GM12878 (cell line): Measurements from ENCODE around the gene NECAB3. TPM values are rescaled to one million over a fixed set of nuclear protein-coding genes. Genes with fewer than 3 reads are reported as not detected.

ENCODE experiments used
- BRCA1 ChIP-seq: IDR thresholded peaks from 2 replicates; pipeline ENCODE4 v1.6.1; 2011; ENCODE audit warnings: low read depth, low read length, improper control_type of control experiment
- CHD2 ChIP-seq: IDR thresholded peaks from 2 replicates; pipeline ENCODE4 v1.6.1; 2011; ENCODE audit warnings: low read depth, low read length, improper control_type of control experiment, borderline replicate concordance
- IRF4 ChIP-seq: IDR thresholded peaks from 2 replicates; pipeline ENCODE4 v1.6.1; 2011; ENCODE audit warnings: low read depth, low read length
- MXI1 ChIP-seq: fragments of 150-350 bp; IDR thresholded peaks from 2 replicates; pipeline ENCODE4 v1.6.1; 2011; ENCODE audit warnings: low read depth, mild to moderate bottlenecking, inconsistent platforms, low read length, improper control_type of control experiment
- NRF1 ChIP-seq: conservative IDR thresholded peaks from 2 replicates; pipeline ENCODE4 v1.6.1; 2011; ENCODE audit warnings: mild to moderate bottlenecking, low read depth, low read length, improper control_type of control experiment
- PAX8 ChIP-seq: fragments of 450-650 bp; IDR thresholded peaks from 2 replicates; pipeline ENCODE4 v1.6.1; 2017; ENCODE audit warnings: mild to moderate bottlenecking, moderate library complexity
- RFX5 ChIP-seq: IDR thresholded peaks from 2 replicates; pipeline ENCODE4 v1.6.1; 2011; ENCODE audit warnings: low read depth, low read length, improper control_type of control experiment
- SIN3A ChIP-seq: IDR thresholded peaks from 2 replicates; pipeline ENCODE4 v1.6.1; 2012; ENCODE audit warnings: low read depth, low read length, improper control_type of control experiment
- SMAD5 ChIP-seq: IDR thresholded peaks from 2 replicates; pipeline ENCODE4 v1.6.1; 2016; ENCODE audit warnings: antibody characterized with exemption, low read depth
- SPI1 ChIP-seq: IDR thresholded peaks from 2 replicates; pipeline ENCODE4 v1.6.1; 2011; ENCODE audit warnings: low read depth, mild to moderate bottlenecking, low read length, moderate library complexity, borderline replicate concordance; ENCODE audit not compliant: insufficient read depth
- SUZ12 ChIP-seq: fragments of 200-600 bp; sonication (generic); IDR thresholded peaks from one replicate; pipeline ENCODE4 v1.6.1; 2018; ENCODE audit warnings: antibody characterized with exemption, mild to moderate bottlenecking; ENCODE audit not compliant: unreplicated experiment
- TAF1 ChIP-seq: IDR thresholded peaks from 2 replicates; pipeline ENCODE4 v1.6.1; 2011; ENCODE audit warnings: mild to moderate bottlenecking, low read depth, low read length, borderline replicate concordance
- TCF12 ChIP-seq: IDR thresholded peaks from 2 replicates; pipeline ENCODE4 v1.6.1; 2011; ENCODE audit warnings: low read depth, mild to moderate bottlenecking, low read length
- ZNF207 ChIP-seq: fragments of 450-650 bp; IDR thresholded peaks from 2 replicates; pipeline ENCODE4 v1.6.1; 2014; ENCODE audit warnings: antibody characterized with exemption, mild to moderate bottlenecking, borderline replicate concordance
- polyA plus RNA-seq, 11 experiments: library from polyadenylated mRNA; depleted of rRNA in 4 of 11; unstranded in 6 of 11; stranded (reverse) in 5 of 11; fragments of >200 nt; fragmentation: Nextera tagmentation in 4 of 11; fragmentation: Illumina TruSeq in 1 of 11; extraction: Ambion mirVana in 4 of 11; extraction: Trizol in 1 of 11; gene quantifications; 1 replicate in 1 of 11; 2 replicates in 10 of 11; pipeline versions ENCODE4 v1.2.1 to v1.2.3, GENCODE V29; 2011 to 2016; ENCODE audit warnings: inconsistent platforms in 2 of 11, missing spikeins in 2 of 11, low read depth in 1 of 11
- total RNA-seq, 4 experiments: library from RNA; depleted of rRNA in 3 of 4; stranded (reverse); fragments of >200 nt in 3 of 4; fragmentation: Illumina TruSeq in 1 of 4; extraction: Trizol in 1 of 4; gene quantifications; 2 replicates each; pipeline versions ENCODE4 v1.2.1 to v1.2.3, GENCODE V29; 2013 to 2021
- TF ChIP-seq, protein P1 (sequence below): fragments of 450-650 bp; formaldehyde crosslinking; IDR thresholded peaks from 2 replicates; pipeline ENCODE4 v1.5.0; 2022; ENCODE audit warnings: mild to moderate bottlenecking, missing genetic modification characterization
- TF ChIP-seq, protein P2 (sequence below): IDR thresholded peaks from 2 replicates; pipeline ENCODE4 v1.6.1; 2012; ENCODE audit warnings: mild to moderate bottlenecking, low read depth, low read length
- TF ChIP-seq, protein P3 (sequence below): fragments of 150-350 bp; IDR thresholded peaks from 2 replicates; pipeline ENCODE4 v1.6.1; 2016; ENCODE audit warnings: low read depth, low read length

The NECAB3 gene
- total and polyA plus RNA-seq, 10 of the 15 experiments (the other 5 are each of a cell fraction or from before 2014, with no cell fraction given) = 0.21 to 17.0 (median 7.2) TPM

DNA sequence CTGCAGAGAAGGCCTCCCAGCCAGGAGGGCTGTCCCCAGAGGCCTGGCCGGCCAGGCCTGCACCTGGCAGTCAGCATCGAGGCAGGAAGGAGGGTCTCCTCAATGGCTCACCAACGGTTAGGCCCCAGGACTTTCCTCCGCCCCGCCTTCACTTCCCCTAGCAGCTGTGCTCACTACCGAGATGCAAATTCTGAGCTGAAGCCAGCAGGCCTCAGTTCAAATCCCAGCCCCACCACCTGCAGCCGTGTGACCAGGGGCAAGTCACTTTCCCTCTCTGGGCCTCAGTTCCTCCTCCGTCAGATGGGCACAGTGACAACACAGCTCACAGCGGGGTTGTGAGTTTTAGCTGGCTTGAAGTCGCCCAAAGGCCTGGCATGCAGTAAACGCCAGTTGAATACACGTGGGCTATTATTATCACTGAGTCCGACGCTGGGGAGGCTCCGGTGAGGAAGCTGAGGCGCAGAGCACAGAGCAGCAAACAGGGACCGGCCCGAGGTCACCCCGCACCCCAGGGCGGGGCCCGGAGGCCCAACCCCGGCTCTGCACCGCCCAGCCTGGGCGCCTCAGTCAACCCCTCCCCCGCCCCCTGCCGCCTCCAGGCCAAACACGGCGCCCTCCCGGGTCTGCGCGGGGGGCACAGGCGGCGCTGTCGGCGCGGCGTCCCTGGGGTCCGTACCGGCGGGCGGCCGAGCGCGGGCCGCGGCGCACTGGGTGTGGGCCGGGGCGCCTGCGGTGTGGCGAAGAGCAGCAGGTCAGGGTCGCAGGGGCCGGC lies 11.3 kb upstream of the NECAB3 start (continued):
- TF ChIP-seq, protein P1, sequence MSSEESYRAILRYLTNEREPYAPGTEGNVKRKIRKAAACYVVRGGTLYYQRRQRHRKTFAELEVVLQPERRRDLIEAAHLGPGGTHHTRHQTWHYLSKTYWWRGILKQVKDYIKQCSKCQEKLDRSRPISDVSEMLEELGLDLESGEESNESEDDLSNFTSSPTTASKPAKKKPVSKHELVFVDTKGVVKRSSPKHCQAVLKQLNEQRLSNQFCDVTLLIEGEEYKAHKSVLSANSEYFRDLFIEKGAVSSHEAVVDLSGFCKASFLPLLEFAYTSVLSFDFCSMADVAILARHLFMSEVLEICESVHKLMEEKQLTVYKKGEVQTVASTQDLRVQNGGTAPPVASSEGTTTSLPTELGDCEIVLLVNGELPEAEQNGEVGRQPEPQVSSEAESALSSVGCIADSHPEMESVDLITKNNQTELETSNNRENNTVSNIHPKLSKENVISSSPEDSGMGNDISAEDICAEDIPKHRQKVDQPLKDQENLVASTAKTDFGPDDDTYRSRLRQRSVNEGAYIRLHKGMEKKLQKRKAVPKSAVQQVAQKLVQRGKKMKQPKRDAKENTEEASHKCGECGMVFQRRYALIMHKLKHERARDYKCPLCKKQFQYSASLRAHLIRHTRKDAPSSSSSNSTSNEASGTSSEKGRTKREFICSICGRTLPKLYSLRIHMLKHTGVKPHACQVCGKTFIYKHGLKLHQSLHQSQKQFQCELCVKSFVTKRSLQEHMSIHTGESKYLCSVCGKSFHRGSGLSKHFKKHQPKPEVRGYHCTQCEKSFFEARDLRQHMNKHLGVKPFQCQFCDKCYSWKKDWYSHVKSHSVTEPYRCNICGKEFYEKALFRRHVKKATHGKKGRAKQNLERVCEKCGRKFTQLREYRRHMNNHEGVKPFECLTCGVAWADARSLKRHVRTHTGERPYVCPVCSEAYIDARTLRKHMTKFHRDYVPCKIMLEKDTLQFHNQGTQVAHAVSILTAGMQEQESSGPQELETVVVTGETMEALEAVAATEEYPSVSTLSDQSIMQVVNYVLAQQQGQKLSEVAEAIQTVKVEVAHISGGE (CRISPR knock-in tag) = no peak
- TF ChIP-seq SPI1 (no peak; the same call in 1 of the 2 replicates), ZNF207 (no peak), SUZ12 (no peak), RFX5 (no peak), MXI1 (peak; percentile 34; the same call in 1 of the 2 replicates), NRF1 (no peak), IRF4 (peak; percentile 42; the same call in 1 of the 2 replicates), PAX8 (no peak), CHD2 (no peak), TCF12 (peak; percentile 72; the same call in 1 of the 2 replicates), BRCA1 (no peak), SIN3A (no peak), SMAD5 (no peak), TAF1 (peak; percentile 34; the same call in 1 of the 2 replicates)
- TF ChIP-seq, protein P2, sequence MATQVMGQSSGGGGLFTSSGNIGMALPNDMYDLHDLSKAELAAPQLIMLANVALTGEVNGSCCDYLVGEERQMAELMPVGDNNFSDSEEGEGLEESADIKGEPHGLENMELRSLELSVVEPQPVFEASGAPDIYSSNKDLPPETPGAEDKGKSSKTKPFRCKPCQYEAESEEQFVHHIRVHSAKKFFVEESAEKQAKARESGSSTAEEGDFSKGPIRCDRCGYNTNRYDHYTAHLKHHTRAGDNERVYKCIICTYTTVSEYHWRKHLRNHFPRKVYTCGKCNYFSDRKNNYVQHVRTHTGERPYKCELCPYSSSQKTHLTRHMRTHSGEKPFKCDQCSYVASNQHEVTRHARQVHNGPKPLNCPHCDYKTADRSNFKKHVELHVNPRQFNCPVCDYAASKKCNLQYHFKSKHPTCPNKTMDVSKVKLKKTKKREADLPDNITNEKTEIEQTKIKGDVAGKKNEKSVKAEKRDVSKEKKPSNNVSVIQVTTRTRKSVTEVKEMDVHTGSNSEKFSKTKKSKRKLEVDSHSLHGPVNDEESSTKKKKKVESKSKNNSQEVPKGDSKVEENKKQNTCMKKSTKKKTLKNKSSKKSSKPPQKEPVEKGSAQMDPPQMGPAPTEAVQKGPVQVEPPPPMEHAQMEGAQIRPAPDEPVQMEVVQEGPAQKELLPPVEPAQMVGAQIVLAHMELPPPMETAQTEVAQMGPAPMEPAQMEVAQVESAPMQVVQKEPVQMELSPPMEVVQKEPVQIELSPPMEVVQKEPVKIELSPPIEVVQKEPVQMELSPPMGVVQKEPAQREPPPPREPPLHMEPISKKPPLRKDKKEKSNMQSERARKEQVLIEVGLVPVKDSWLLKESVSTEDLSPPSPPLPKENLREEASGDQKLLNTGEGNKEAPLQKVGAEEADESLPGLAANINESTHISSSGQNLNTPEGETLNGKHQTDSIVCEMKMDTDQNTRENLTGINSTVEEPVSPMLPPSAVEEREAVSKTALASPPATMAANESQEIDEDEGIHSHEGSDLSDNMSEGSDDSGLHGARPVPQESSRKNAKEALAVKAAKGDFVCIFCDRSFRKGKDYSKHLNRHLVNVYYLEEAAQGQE = no peak
- TF ChIP-seq, protein P3, sequence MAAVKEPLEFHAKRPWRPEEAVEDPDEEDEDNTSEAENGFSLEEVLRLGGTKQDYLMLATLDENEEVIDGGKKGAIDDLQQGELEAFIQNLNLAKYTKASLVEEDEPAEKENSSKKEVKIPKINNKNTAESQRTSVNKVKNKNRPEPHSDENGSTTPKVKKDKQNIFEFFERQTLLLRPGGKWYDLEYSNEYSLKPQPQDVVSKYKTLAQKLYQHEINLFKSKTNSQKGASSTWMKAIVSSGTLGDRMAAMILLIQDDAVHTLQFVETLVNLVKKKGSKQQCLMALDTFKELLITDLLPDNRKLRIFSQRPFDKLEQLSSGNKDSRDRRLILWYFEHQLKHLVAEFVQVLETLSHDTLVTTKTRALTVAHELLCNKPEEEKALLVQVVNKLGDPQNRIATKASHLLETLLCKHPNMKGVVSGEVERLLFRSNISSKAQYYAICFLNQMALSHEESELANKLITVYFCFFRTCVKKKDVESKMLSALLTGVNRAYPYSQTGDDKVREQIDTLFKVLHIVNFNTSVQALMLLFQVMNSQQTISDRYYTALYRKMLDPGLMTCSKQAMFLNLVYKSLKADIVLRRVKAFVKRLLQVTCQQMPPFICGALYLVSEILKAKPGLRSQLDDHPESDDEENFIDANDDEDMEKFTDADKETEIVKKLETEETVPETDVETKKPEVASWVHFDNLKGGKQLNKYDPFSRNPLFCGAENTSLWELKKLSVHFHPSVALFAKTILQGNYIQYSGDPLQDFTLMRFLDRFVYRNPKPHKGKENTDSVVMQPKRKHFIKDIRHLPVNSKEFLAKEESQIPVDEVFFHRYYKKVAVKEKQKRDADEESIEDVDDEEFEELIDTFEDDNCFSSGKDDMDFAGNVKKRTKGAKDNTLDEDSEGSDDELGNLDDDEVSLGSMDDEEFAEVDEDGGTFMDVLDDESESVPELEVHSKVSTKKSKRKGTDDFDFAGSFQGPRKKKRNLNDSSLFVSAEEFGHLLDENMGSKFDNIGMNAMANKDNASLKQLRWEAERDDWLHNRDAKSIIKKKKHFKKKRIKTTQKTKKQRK = no peak
